Subcutaneous adipose tissue (tissue), 4 donors: ENCODE results near the gene CYB5R4. TPM values are rescaled to one million over a fixed set of nuclear protein-coding genes. Genes with fewer than 3 reads are reported as not detected.

Experiments
- CTCF ChIP-seq: fragments of 450-650 bp; IDR thresholded peaks from one replicate; pipeline ENCODE4 v1.5.1; 2016; ENCODE audit warnings: low read depth, mild to moderate bottlenecking, control low read depth, antibody characterized with exemption, moderate library complexity
- total RNA-seq, 4 donors: library from RNA; depleted of rRNA; stranded (reverse); fragments of >200 nt; gene quantifications; one replicate each; pipeline ENCODE4 v1.1.0, GENCODE V29; 2016

CYB5R4 gene
- total RNA-seq, 4 donors from 2014 or later = 4.3 to 21.6 (median 10.1) TPM

- no peak for TF ChIP-seq CTCF
Measured at GRCh38 chr6:83827050-83827449, 32.4 kb upstream of the CYB5R4 start.

- TF ChIP-seq CTCF = no peak
Measured at GRCh38 chr6:83838727-83839126, 20.8 kb upstream of the CYB5R4 start.

DNA sequence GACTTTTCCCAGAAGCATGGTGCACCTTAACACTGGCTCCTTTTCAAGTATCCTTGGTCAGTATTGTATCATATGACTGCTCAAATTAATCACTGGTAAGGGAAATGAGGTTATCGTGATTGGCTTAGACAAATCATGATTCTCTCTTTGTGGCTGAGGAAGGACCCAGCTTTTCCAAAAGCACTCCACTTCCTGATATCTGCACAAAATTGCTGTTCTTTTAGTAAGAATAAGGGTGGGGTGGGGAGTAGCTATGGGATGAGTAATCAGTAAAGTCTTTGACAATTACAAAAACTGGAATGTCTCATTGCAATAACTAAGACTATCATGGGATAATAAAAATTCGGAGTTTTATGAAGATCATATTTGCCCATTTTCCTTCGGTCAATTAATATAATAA is 15.3 kb upstream of the CYB5R4 start:
- no peak for TF ChIP-seq CTCF

- TF ChIP-seq CTCF = no peak
Measured at GRCh38 chr6:83846291-83846690, 13.2 kb upstream of the CYB5R4 start.

DNA sequence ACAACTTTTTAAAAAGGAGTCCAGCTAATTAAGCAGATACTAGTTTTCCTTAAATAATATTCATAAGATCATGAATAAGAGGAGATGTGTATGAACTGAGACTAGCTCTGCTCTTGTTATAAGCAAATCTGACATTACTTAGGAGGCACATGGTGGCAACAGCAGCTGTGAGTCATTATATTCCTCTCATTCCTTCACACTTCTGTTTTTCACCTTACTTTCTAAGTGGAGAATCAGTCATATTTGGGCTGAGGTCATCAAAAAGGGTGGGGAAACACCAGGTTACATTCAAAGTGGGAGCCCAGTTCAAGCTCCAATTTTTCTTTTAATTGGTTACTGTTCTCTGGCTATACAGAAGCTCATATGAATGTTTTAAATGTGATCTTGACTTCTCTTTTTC is 12.3 kb upstream of the CYB5R4 start:
- TF ChIP-seq CTCF = no peak

DNA sequence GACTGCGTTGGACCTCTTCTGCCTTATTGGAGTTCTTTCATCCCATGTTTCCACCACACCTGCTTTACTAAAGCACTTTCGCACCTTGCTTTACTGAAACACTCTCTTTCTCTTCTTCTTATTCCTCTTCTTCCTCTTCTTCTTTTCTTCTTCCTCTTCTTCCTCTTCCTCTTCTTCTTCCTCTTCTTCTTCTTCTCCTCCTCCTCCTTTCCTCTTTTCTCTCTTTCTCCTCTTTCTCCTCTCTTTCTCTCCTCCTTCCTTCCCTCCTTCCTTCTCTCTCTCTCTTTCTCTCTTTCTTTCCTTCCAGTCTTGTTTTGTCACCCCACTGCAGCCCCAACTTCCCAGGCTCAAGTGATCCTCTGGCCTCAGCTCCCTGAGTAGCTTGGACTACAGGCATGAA is 10.4 kb upstream of the CYB5R4 start:
- TF ChIP-seq CTCF = no peak

- TF ChIP-seq CTCF = no peak
Measured at GRCh38 chr6:83849610-83850009, 9.9 kb upstream of the CYB5R4 start.
